Measurements from ENCODE around the gene HTR1B.

DNA sequence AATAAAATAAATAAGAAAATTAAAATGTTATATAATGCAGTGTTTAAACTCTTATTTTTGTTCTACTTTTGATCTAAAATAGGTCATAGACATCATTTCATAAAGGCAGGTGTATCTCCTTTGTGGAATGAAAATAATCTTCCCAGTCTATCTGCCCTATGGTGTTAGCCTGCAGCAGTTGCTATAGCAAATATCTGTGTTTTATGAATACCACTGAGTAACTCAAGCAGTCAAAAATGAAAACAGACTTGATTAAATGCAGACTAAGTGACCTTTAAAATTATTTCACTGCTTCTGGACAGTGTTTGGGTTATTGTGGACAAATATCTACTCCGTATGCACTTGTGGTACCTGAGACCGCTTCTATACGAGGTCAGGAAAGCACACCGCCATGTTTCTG lies 11.8 kb downstream of the HTR1B start:
- TF ChIP-seq, protein P1, sequence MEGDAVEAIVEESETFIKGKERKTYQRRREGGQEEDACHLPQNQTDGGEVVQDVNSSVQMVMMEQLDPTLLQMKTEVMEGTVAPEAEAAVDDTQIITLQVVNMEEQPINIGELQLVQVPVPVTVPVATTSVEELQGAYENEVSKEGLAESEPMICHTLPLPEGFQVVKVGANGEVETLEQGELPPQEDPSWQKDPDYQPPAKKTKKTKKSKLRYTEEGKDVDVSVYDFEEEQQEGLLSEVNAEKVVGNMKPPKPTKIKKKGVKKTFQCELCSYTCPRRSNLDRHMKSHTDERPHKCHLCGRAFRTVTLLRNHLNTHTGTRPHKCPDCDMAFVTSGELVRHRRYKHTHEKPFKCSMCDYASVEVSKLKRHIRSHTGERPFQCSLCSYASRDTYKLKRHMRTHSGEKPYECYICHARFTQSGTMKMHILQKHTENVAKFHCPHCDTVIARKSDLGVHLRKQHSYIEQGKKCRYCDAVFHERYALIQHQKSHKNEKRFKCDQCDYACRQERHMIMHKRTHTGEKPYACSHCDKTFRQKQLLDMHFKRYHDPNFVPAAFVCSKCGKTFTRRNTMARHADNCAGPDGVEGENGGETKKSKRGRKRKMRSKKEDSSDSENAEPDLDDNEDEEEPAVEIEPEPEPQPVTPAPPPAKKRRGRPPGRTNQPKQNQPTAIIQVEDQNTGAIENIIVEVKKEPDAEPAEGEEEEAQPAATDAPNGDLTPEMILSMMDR (IDR thresholded peaks at IDR 0.05), result no peak
- no peak for TF ChIP-seq POLR2A (IDR thresholded peaks at IDR 0.05)

All from prostate gland (tissue), 2 donors.